ENCODE measurements around the gene RGS1. TPM values are rescaled to one million over a fixed set of nuclear protein-coding genes. Genes with fewer than 3 reads are reported as not detected.
A peak's percentile ranks its signal among the peaks of the same experiment; 100 is the strongest.
"Not testable (repeated sequence)": the region's sequence is repeated elsewhere in the genome, so short reads cannot be mapped to it uniquely, and the experiment has no call there.

The RGS1 gene
- total and polyA plus RNA-seq, 2 experiments from 2014 or later = not detected

- peak overlapping the region; percentile 59 for H3K4me2 ChIP-seq (ENCODE audit: unreplicated experiment)
- TF ChIP-seq EZH2 (IDR thresholded peaks at IDR 0.05; ENCODE audit: insufficient read depth, poor library complexity, severe bottlenecking) (no peak), EZH2phosphoT487 (IDR thresholded peaks at IDR 0.05; ENCODE audit: insufficient read depth, low read depth) (no peak)
- no peak for DNase-seq
- peaks cover 18% of the 10 kb centered on the region for H3K4me1 ChIP-seq (ENCODE audit: insufficient read depth)
- H3K27me3 ChIP-seq (replicated peaks; ENCODE audit: insufficient read depth) = no peaks in the 10 kb centered on the region
- no peaks in the 10 kb centered on the region for H3K9me3 ChIP-seq (ENCODE audit: low read depth)
- no peaks in the 10 kb centered on the region for H3K9me2 ChIP-seq (ENCODE audit: insufficient read depth)
- no peak overlapping the region for H3K4me3 ChIP-seq
- no peaks in the 10 kb centered on the region for H4K20me1 ChIP-seq (ENCODE audit: insufficient read depth)
- peaks cover 18% of the 10 kb centered on the region for H3F3A ChIP-seq (ENCODE audit: insufficient read depth)
- no peaks in the 10 kb centered on the region for H3K36me3 ChIP-seq (ENCODE audit: low read depth)
- in situ Hi-C loops (cut with MboI) = no loop called here
- no peaks in the 10 kb centered on the region for H3K79me2 ChIP-seq (ENCODE audit: insufficient read depth)
- peak overlapping the region; percentile 66 for H3K27ac ChIP-seq
- peak overlapping the region; percentile 41 for H3K9ac ChIP-seq
- WGBS, 2 experiments (ENCODE audit: low coverage in 1 of 2, low lambda C conversion rate in 2 of 2, missing lambda C conversion rate in 2 of 2) = 91 to 92% methylated on average over 1 of the region's 1 CpG
- H2AFZ ChIP-seq = peak overlapping the region; percentile 65
Measured at GRCh38 chr1:192529811-192530210, 45.8 kb upstream of the RGS1 start.

GRCh38 chr1:192530254-192530653, 45.3 kb upstream of the RGS1 start:
- Histone ChIP-seq H4K20me1 (ENCODE audit: insufficient read depth) (no peaks in the 10 kb centered on the region), H2AFZ (peak overlapping the region; percentile 65), H3K9me3 (ENCODE audit: low read depth) (no peaks in the 10 kb centered on the region), H3K36me3 (ENCODE audit: low read depth) (no peaks in the 10 kb centered on the region), H3K4me3 (no peak overlapping the region), H3K27ac (peak overlapping the region; percentile 66), H3K79me2 (ENCODE audit: insufficient read depth) (no peaks in the 10 kb centered on the region), H3K4me1 (ENCODE audit: insufficient read depth) (peaks cover 18% of the 10 kb centered on the region), H3K27me3 (replicated peaks; ENCODE audit: insufficient read depth) (no peaks in the 10 kb centered on the region), H3K9me2 (ENCODE audit: insufficient read depth) (no peaks in the 10 kb centered on the region), H3K9ac (peak overlapping the region; percentile 41), H3K4me2 (ENCODE audit: unreplicated experiment) (peak overlapping the region; percentile 59), H3F3A (ENCODE audit: insufficient read depth) (peaks cover 18% of the 10 kb centered on the region)
- in situ Hi-C loops (cut with MboI) = no loop called here
- 2 to 6% methylated on average over 2 of the region's 2 CpGs for WGBS, 2 experiments (ENCODE audit: low coverage in 1 of 2, low lambda C conversion rate in 2 of 2, missing lambda C conversion rate in 2 of 2)
- TF ChIP-seq EZH2 (IDR thresholded peaks at IDR 0.05; ENCODE audit: insufficient read depth, poor library complexity, severe bottlenecking) = no peak
- TF ChIP-seq EZH2phosphoT487 (IDR thresholded peaks at IDR 0.05; ENCODE audit: insufficient read depth, low read depth) = no peak
- peak; percentile 69 for DNase-seq

GRCh38 chr1:192531037-192531703, 44.4 kb upstream of the RGS1 start:
- H3K27ac ChIP-seq = peak overlapping the region; percentile 66
- H3K27me3 ChIP-seq (replicated peaks; ENCODE audit: insufficient read depth) = not testable (repeated sequence)

GRCh38 chr1:192534666-192535065, 40.9 kb upstream of the RGS1 start:
- no peak overlapping the region for H2AFZ ChIP-seq

More at GRCh38 chr1:192531037-192531703, 44.4 kb upstream of the RGS1 start:
- H4K20me1 ChIP-seq (ENCODE audit: insufficient read depth); H3K79me2 ChIP-seq (ENCODE audit: insufficient read depth); H3K4me3 ChIP-seq; H2AFZ ChIP-seq; H3K9me2 ChIP-seq (ENCODE audit: insufficient read depth); H3K36me3 ChIP-seq (ENCODE audit: low read depth); H3K9me3 ChIP-seq (ENCODE audit: low read depth); in situ Hi-C loops (cut with MboI): not testable (repeated sequence)
- WGBS, 2 experiments (ENCODE audit: low coverage in 1 of 2, low lambda C conversion rate in 2 of 2, missing lambda C conversion rate in 2 of 2) = 38 to 40% methylated on average over 6 of the region's 6 CpGs
- Histone ChIP-seq H3K4me1 (ENCODE audit: insufficient read depth) (peaks cover 18% of the 10 kb centered on the region), H3K9ac (peak overlapping the region; percentile 41), H3F3A (ENCODE audit: insufficient read depth) (peaks cover 18% of the 10 kb centered on the region), H3K4me2 (ENCODE audit: unreplicated experiment) (peak overlapping the region; percentile 59)
- DNase-seq = peak; percentile 94

More at GRCh38 chr1:192534666-192535065, 40.9 kb upstream of the RGS1 start:
- 55 to 61% methylated on average over 2 of the region's 2 CpGs for WGBS, 2 experiments (ENCODE audit: low coverage in 1 of 2, low lambda C conversion rate in 2 of 2, missing lambda C conversion rate in 2 of 2)
- H3K36me3 ChIP-seq (ENCODE audit: low read depth) = no peaks in the 10 kb centered on the region
- peaks cover 15% of the 10 kb centered on the region for H3F3A ChIP-seq (ENCODE audit: insufficient read depth)
- TF ChIP-seq EZH2phosphoT487 (IDR thresholded peaks at IDR 0.05; ENCODE audit: insufficient read depth, low read depth) (no peak), EZH2 (IDR thresholded peaks at IDR 0.05; ENCODE audit: insufficient read depth, poor library complexity, severe bottlenecking) (no peak)
- no peak overlapping the region for H3K27ac ChIP-seq
- no peaks in the 10 kb centered on the region for H3K9me2 ChIP-seq (ENCODE audit: insufficient read depth)
- no peaks in the 10 kb centered on the region for H3K27me3 ChIP-seq (replicated peaks; ENCODE audit: insufficient read depth)
- no peak for DNase-seq
- H3K9me3 ChIP-seq (ENCODE audit: low read depth) = no peaks in the 10 kb centered on the region
- no peak overlapping the region for H3K9ac ChIP-seq
- H3K79me2 ChIP-seq (ENCODE audit: insufficient read depth) = no peaks in the 10 kb centered on the region
- H3K4me2 ChIP-seq (ENCODE audit: unreplicated experiment) = no peak overlapping the region
- no peaks in the 10 kb centered on the region for H4K20me1 ChIP-seq (ENCODE audit: insufficient read depth)
- H3K4me1 ChIP-seq (ENCODE audit: insufficient read depth) = peaks cover 20% of the 10 kb centered on the region
- in situ Hi-C loops (cut with MboI) = no loop called here
- no peak overlapping the region for H3K4me3 ChIP-seq
